Trophoblast cell (in vitro differentiated cells and primary cell): ENCODE data around the gene ACAA1.
A peak's percentile ranks its signal among the peaks of the same experiment; 100 is the strongest.
"Not testable (repeated sequence)": the region's sequence is repeated elsewhere in the genome, so short reads cannot be mapped to it uniquely, and the experiment has no call there.

Experiments used
- DNase-seq, 2 donors: peaks; one replicate each; pipeline ENCODE4 v3.0.0-alpha.2; 2016
- H2AFZ ChIP-seq: 2 replicates; pipeline ENCODE4 v1.6.1; 2013; ENCODE audit warnings: low read length, moderate library complexity, mild to moderate bottlenecking; ENCODE audit not compliant: insufficient read depth, poor library complexity
- H2AK5ac ChIP-seq: 2 replicates; pipeline ENCODE4 v1.6.1; 2013; ENCODE audit warnings: mild to moderate bottlenecking, low read length
- H2BK120ac ChIP-seq: 2 replicates; pipeline ENCODE4 v1.6.1; 2013; ENCODE audit warnings: low read length, mild to moderate bottlenecking, moderate library complexity; ENCODE audit not compliant: insufficient read depth, poor library complexity
- H2BK12ac ChIP-seq: 2 replicates; pipeline ENCODE4 v1.6.1; 2013; ENCODE audit warnings: mild to moderate bottlenecking, low read length, moderate library complexity
- H2BK5ac ChIP-seq: 2 replicates; pipeline ENCODE4 v1.6.1; 2013; ENCODE audit warnings: low read length, low read depth, moderate library complexity, mild to moderate bottlenecking; ENCODE audit not compliant: poor library complexity
- H3K14ac ChIP-seq: 2 replicates; pipeline ENCODE4 v1.6.1; 2013; ENCODE audit warnings: mild to moderate bottlenecking, low read length
- H3K18ac ChIP-seq: 2 replicates; pipeline ENCODE4 v1.6.1; 2013; ENCODE audit warnings: mild to moderate bottlenecking, low read length
- H3K23ac ChIP-seq: 2 replicates; pipeline ENCODE4 v1.6.1; 2013; ENCODE audit warnings: low read length
- H3K27ac ChIP-seq: 2 replicates; pipeline ENCODE4 v1.5.1; 2013; ENCODE audit warnings: low read depth, mild to moderate bottlenecking, inconsistent platforms, low read length, moderate library complexity
- H3K27me3 ChIP-seq: 2 replicates; pipeline ENCODE4 v1.6.1; 2013; ENCODE audit warnings: inconsistent platforms, mild to moderate bottlenecking, low read length, moderate library complexity; ENCODE audit not compliant: insufficient read depth
- H3K36me3 ChIP-seq, 2 experiments: 1 replicate in 1 of 2; 2 replicates in 1 of 2; pipeline ENCODE4 v1.6.1; 2013; ENCODE audit warnings: low read length in 2 of 2, mild to moderate bottlenecking in 2 of 2, moderate library complexity in 1 of 2; ENCODE audit not compliant: insufficient read depth in 2 of 2, control insufficient read depth in 1 of 2
- H3K4ac ChIP-seq: 2 replicates; pipeline ENCODE4 v1.6.1; 2013; ENCODE audit warnings: low read depth, mild to moderate bottlenecking, low read length, moderate library complexity
- H3K4me1 ChIP-seq, 2 experiments: 1 replicate in 1 of 2; 2 replicates in 1 of 2; pipeline ENCODE4 v1.6.1; 2013; ENCODE audit warnings: low read length in 2 of 2, mild to moderate bottlenecking in 2 of 2, moderate library complexity in 1 of 2; ENCODE audit not compliant: insufficient read depth in 2 of 2, control insufficient read depth in 1 of 2
- H3K4me2 ChIP-seq: 2 replicates; pipeline ENCODE4 v1.6.1; 2013; ENCODE audit warnings: inconsistent platforms, mild to moderate bottlenecking, low read length, moderate library complexity
- H3K4me3 ChIP-seq: 2 replicates; pipeline ENCODE4 v1.5.1; 2013; ENCODE audit warnings: mild to moderate bottlenecking, low read depth, low read length, inconsistent platforms
- H3K79me1 ChIP-seq: one replicate; pipeline ENCODE4 v1.6.1; 2013; ENCODE audit warnings: low read length
- H3K79me2 ChIP-seq: 2 replicates; pipeline ENCODE4 v1.6.1; 2013; ENCODE audit warnings: low read length, mild to moderate bottlenecking; ENCODE audit not compliant: control insufficient read depth, insufficient read depth, poor library complexity
- H3K9ac ChIP-seq: 2 replicates; pipeline ENCODE4 v1.6.1; 2013; ENCODE audit warnings: mild to moderate bottlenecking, low read length
- H3K9me3 ChIP-seq: 2 replicates; pipeline ENCODE4 v1.6.1; 2013; ENCODE audit warnings: low read depth, mild to moderate bottlenecking, control low read depth, inconsistent platforms, low read length; ENCODE audit not compliant: insufficient read depth
- H4K12ac ChIP-seq: 2 replicates; pipeline ENCODE4 v1.6.1; 2013; ENCODE audit warnings: low read depth, mild to moderate bottlenecking, low read length, moderate library complexity
- H4K8ac ChIP-seq: 2 replicates; pipeline ENCODE4 v1.6.1; 2013; ENCODE audit warnings: low read depth, mild to moderate bottlenecking, low read length, moderate library complexity
- H4K91ac ChIP-seq: one replicate; pipeline ENCODE4 v1.6.1; 2013; ENCODE audit warnings: low read depth, mild to moderate bottlenecking, low read length, moderate library complexity
- WGBS: extraction: QIAGEN DNeasy Blood & Tissue Kit; methylation state at CpG from one replicate; pipeline ENCODE4 v1.1.7; 2013; ENCODE audit warnings: missing lambda C conversion rate; ENCODE audit not compliant: insufficient read length, insufficient coverage; ENCODE audit errors: extremely low coverage; 5-methylcytosine and 5-hydroxymethylcytosine counted together

The ACAA1 gene

GRCh38 chr3:38163117-38163840 lies 26.4 kb upstream of the ACAA1 start:
- Histone ChIP-seq H3K4me2 (no peak overlapping the region), H2BK12ac (no peak overlapping the region), H3K14ac (no peak overlapping the region), H3K4ac (no peak overlapping the region), H2BK5ac (no peak overlapping the region), H2AFZ (no peak overlapping the region), H4K91ac (no peak overlapping the region), H3K79me2 (peaks cover 15% of the 10 kb centered on the region), H3K27me3 (no peaks in the 10 kb centered on the region), H3K18ac (no peak overlapping the region), H3K23ac (no peak overlapping the region), H3K4me3 (no peak overlapping the region), H3K9me3 (no peaks in the 10 kb centered on the region), H3K36me3 (no peaks in the 10 kb centered on the region), H3K4me1 (peaks cover 0 to 4% of the 10 kb centered on the region in 2 experiments), H2BK120ac (no peak overlapping the region), H4K8ac (no peak overlapping the region), H4K12ac (no peak overlapping the region), H3K9ac (no peak overlapping the region), H3K79me1 (peaks cover 15% of the 10 kb centered on the region), H3K27ac (no peak overlapping the region), H2AK5ac (no peak overlapping the region)
- peak in 1 of 2 donors; percentile 31 for DNase-seq
- WGBS: no CpG with 5 or more reads among the region's 12 CpGs

GRCh38 chr3:38160704-38161103 lies 23.8 kb upstream of the ACAA1 start:
- not testable (repeated sequence) for H3K79me2 ChIP-seq, H2BK12ac ChIP-seq, H3K4me3 ChIP-seq, H3K27ac ChIP-seq, H4K8ac ChIP-seq, DNase-seq, H2AK5ac ChIP-seq, H3K36me3 ChIP-seq, H3K23ac ChIP-seq, H3K27me3 ChIP-seq, H3K4me2 ChIP-seq, H4K12ac ChIP-seq, H3K18ac ChIP-seq, H3K9me3 ChIP-seq, H3K14ac ChIP-seq, H4K91ac ChIP-seq, H3K9ac ChIP-seq, H2BK5ac ChIP-seq, H2BK120ac ChIP-seq, H3K4ac ChIP-seq, H3K79me1 ChIP-seq, H3K4me1 ChIP-seq, H2AFZ ChIP-seq
- WGBS: no CpG with 5 or more reads among the region's 11 CpGs

- Histone ChIP-seq H3K4me3 (no peak overlapping the region), H2BK120ac (no peak overlapping the region), H4K12ac (no peak overlapping the region), H3K27me3 (no peaks in the 10 kb centered on the region), H4K8ac (no peak overlapping the region), H3K4me1 (peaks cover 3 to 7% of the 10 kb centered on the region in 2 experiments), H3K79me2 (no peaks in the 10 kb centered on the region), H3K18ac (no peak overlapping the region), H3K27ac (no peak overlapping the region), H2AK5ac (no peak overlapping the region), H2BK12ac (no peak overlapping the region), H3K14ac (no peak overlapping the region), H4K91ac (no peak overlapping the region), H3K36me3 (no peaks in the 10 kb centered on the region), H3K23ac (no peak overlapping the region), H3K79me1 (peaks cover 3% of the 10 kb centered on the region), H3K9ac (no peak overlapping the region), H2AFZ (no peak overlapping the region), H3K9me3 (no peaks in the 10 kb centered on the region), H3K4me2 (no peak overlapping the region), H2BK5ac (no peak overlapping the region), H3K4ac (no peak overlapping the region)
- WGBS: no CpG with 5 or more reads among the region's 5 CpGs
- no peak for DNase-seq
Measured at GRCh38 chr3:38158472-38158871, 21.5 kb upstream of the ACAA1 start.

GRCh38 chr3:38157595-38157994 lies 20.7 kb upstream of the ACAA1 start:
- H3K9me3 ChIP-seq: no peaks in the 10 kb centered on the region
- no peak overlapping the region for H4K8ac ChIP-seq
- no peak overlapping the region for H3K9ac ChIP-seq
- no peak overlapping the region for H2BK120ac ChIP-seq
- H3K4me1 ChIP-seq: peaks cover 3 to 11% of the 10 kb centered on the region in 2 experiments
- no peak overlapping the region for H3K4me3 ChIP-seq
- H4K91ac ChIP-seq: no peak overlapping the region
- DNase-seq: no peak
- H3K36me3 ChIP-seq: no peaks in the 10 kb centered on the region
- no peak overlapping the region for H2AK5ac ChIP-seq
- H2BK12ac ChIP-seq: no peak overlapping the region
- no CpG with 5 or more reads among the region's 3 CpGs for WGBS
- H3K79me1 ChIP-seq: peaks cover 3% of the 10 kb centered on the region
- no peaks in the 10 kb centered on the region for H3K27me3 ChIP-seq
- H3K18ac ChIP-seq: no peak overlapping the region
- no peak overlapping the region for H3K27ac ChIP-seq
- H3K14ac ChIP-seq: no peak overlapping the region
- no peak overlapping the region for H4K12ac ChIP-seq
- no peak overlapping the region for H2BK5ac ChIP-seq
- no peaks in the 10 kb centered on the region for H3K79me2 ChIP-seq
- no peak overlapping the region for H3K4ac ChIP-seq
- H2AFZ ChIP-seq: no peak overlapping the region
- no peak overlapping the region for H3K23ac ChIP-seq
- H3K4me2 ChIP-seq: no peak overlapping the region
